ENCODE measurements around the gene MRPS7. TPM values are rescaled to one million over a fixed set of nuclear protein-coding genes. Genes with fewer than 3 reads are reported as not detected.

MRPS7 gene
- polyA plus RNA-seq, 3 donors = 26.7 to 122 (median 101) TPM

DNA sequence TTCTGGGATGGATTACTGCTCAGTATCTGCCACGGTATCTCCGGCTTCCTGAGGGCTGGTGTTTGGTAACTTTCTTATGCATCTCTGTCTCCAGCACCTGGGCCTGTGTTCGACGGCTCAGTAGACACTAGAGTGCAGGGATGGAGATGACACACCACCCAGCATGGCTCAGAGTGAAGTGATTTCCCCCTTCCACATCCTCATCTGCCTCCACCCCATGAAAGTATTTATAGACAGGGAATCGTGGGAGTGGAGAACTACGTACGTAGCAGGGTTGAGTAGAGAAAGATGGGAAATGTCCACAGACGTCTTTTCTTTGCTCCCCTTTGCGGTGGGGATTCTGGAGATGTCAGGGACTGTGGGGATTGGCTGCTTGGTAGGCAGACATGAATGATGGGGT lies 39.4 kb downstream of the MRPS7 start:
- peaks cover 0 to 1% (median 0%) of the 10 kb centered on the region in 7 donors for H3K9me3 Mint-ChIP-seq
- H3K4me1 Mint-ChIP-seq = peaks cover 53% of the 10 kb centered on the region
- Histone ChIP-seq H2AFZ (ENCODE audit: insufficient read depth, low read depth, low read length, poor library complexity, severe bottlenecking) (no peak overlapping the region), H3K9ac (ENCODE audit: insufficient read depth, low read length, poor library complexity, severe bottlenecking) (peak overlapping the region; percentile 78), H3K36me3 (replicated peaks in 1 of 2; ENCODE audit: control insufficient read depth in 1 of 2, insufficient read depth in 2 of 2, low read length in 2 of 2) (no peaks in the 10 kb centered on the region), H3K4me3 (replicated peaks in 1 of 3; ENCODE audit: low read depth in 2 of 3, low read length in 3 of 3) (no peak overlapping the region), H3K4me1 (ENCODE audit: control insufficient read depth in 1 of 2, insufficient read depth in 2 of 2, low read length in 2 of 2) (peaks cover 70 to 75% of the 10 kb centered on the region in 2 donors), H3K4me2 (replicated peaks; ENCODE audit: extremely low read depth, low read length, poor library complexity, severe bottlenecking) (peak overlapping the region; percentile 0), H3K27me3 (ENCODE audit: control insufficient read depth in 2 of 2, insufficient read depth in 2 of 2, low read length in 2 of 2) (no peaks in the 10 kb centered on the region), H3K27ac (ENCODE audit: low read depth in 1 of 2, low read length in 2 of 2) (peak overlapping the region; percentile 91 to 98), H3K9me3 (replicated peaks in 1 of 2; ENCODE audit: control insufficient read depth in 1 of 2, insufficient read depth in 1 of 2, low read length in 2 of 2) (no peaks in the 10 kb centered on the region), H4K20me1 (ENCODE audit: insufficient read depth, low read length) (no peaks in the 10 kb centered on the region), H3K79me2 (ENCODE audit: insufficient read depth, low read length) (peaks cover 31% of the 10 kb centered on the region)
- H3K36me3 Mint-ChIP-seq = peaks cover 8 to 13% of the 10 kb centered on the region in 2 donors
- WGBS (ENCODE audit: insufficient coverage) = 33% methylated on average over 1 of the region's 9 CpGs
- peak; percentile 78 to 86 (median 85) for DNase-seq
- peak overlapping the region; percentile 90 to 100 (median 96) for H3K27ac Mint-ChIP-seq
- intact Hi-C loops (cut with micrococcal nuclease) = no loop called here
- H3K4me3 Mint-ChIP-seq = peak overlapping the region; percentile 39 to 69
- H3K27me3 Mint-ChIP-seq (ENCODE audit: low read depth in 3 of 3) = no peaks in the 10 kb centered on the region
- TF ChIP-seq, protein P1, sequence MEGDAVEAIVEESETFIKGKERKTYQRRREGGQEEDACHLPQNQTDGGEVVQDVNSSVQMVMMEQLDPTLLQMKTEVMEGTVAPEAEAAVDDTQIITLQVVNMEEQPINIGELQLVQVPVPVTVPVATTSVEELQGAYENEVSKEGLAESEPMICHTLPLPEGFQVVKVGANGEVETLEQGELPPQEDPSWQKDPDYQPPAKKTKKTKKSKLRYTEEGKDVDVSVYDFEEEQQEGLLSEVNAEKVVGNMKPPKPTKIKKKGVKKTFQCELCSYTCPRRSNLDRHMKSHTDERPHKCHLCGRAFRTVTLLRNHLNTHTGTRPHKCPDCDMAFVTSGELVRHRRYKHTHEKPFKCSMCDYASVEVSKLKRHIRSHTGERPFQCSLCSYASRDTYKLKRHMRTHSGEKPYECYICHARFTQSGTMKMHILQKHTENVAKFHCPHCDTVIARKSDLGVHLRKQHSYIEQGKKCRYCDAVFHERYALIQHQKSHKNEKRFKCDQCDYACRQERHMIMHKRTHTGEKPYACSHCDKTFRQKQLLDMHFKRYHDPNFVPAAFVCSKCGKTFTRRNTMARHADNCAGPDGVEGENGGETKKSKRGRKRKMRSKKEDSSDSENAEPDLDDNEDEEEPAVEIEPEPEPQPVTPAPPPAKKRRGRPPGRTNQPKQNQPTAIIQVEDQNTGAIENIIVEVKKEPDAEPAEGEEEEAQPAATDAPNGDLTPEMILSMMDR (IDR thresholded peaks at IDR 0.05) = no peak

GRCh38 chr17:75301502-75302206 lies 40.0 kb downstream of the MRPS7 start:
- TF ChIP-seq, protein P1 (IDR thresholded peaks at IDR 0.05) = no peak
- H3K27me3 Mint-ChIP-seq (ENCODE audit: low read depth in 3 of 3) = no peaks in the 10 kb centered on the region
- H3K36me3 Mint-ChIP-seq = peaks cover 8 to 16% of the 10 kb centered on the region in 2 donors
- Histone ChIP-seq H3K27ac (ENCODE audit: low read depth in 1 of 2, low read length in 2 of 2) (peak overlapping the region; percentile 91 to 98), H3K27me3 (ENCODE audit: control insufficient read depth in 2 of 2, insufficient read depth in 2 of 2, low read length in 2 of 2) (no peaks in the 10 kb centered on the region), H3K4me1 (ENCODE audit: control insufficient read depth in 1 of 2, insufficient read depth in 2 of 2, low read length in 2 of 2) (peaks cover 70 to 75% of the 10 kb centered on the region in 2 donors), H2AFZ (ENCODE audit: insufficient read depth, low read depth, low read length, poor library complexity, severe bottlenecking) (no peak overlapping the region), H3K4me2 (replicated peaks; ENCODE audit: extremely low read depth, low read length, poor library complexity, severe bottlenecking) (peak overlapping the region; percentile 0), H4K20me1 (ENCODE audit: insufficient read depth, low read length) (no peaks in the 10 kb centered on the region), H3K4me3 (replicated peaks in 1 of 3; ENCODE audit: low read depth in 2 of 3, low read length in 3 of 3) (peak overlapping the region in 1 of 3 experiments; percentile 14), H3K9ac (ENCODE audit: insufficient read depth, low read length, poor library complexity, severe bottlenecking) (peak overlapping the region; percentile 78), H3K9me3 (replicated peaks in 1 of 2; ENCODE audit: control insufficient read depth in 1 of 2, insufficient read depth in 1 of 2, low read length in 2 of 2) (no peaks in the 10 kb centered on the region), H3K79me2 (ENCODE audit: insufficient read depth, low read length) (peaks cover 28% of the 10 kb centered on the region), H3K36me3 (replicated peaks in 1 of 2; ENCODE audit: control insufficient read depth in 1 of 2, insufficient read depth in 2 of 2, low read length in 2 of 2) (no peaks in the 10 kb centered on the region)
- no peak overlapping the region for H3K4me3 Mint-ChIP-seq
- peaks cover 0 to 1% (median 0%) of the 10 kb centered on the region in 7 donors for H3K9me3 Mint-ChIP-seq
- DNase-seq = peak; percentile 90 to 96 (median 94)
- intact Hi-C loops (cut with micrococcal nuclease) = no loop called here
- WGBS (ENCODE audit: insufficient coverage) = 68% methylated on average over 12 of the region's 17 CpGs
- H3K4me1 Mint-ChIP-seq = peaks cover 54% of the 10 kb centered on the region
- H3K27ac Mint-ChIP-seq = peak overlapping the region; percentile 90 to 100 (median 96)
